ENCODE measurements around the gene EPHB2.
"Not testable (repeated sequence)": the region's sequence is repeated elsewhere in the genome, so short reads cannot be mapped to it uniquely, and the experiment has no call there.

Gene EPHB2

DNA sequence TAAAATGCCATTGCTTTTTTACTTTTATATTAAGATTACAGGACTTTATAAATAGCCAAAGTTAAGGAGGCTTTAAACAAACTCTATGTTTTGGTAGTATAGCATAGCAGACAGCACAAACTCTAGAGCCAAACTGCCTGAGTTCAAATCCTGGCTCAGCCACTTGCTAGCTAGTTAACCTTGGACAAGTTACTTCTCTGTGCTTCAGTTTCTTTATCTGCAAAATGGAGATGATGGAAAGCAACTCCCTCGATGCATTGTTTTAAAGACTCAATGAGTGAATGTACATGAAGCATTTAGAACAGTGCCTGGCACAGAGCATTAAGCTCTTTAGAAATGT lies 36.3 kb upstream of the EPHB2 start:
- Histone ChIP-seq H3K36me3 (ENCODE audit: low read depth) (no peaks in the 10 kb centered on the region), H3K9me3 (ENCODE audit: severe bottlenecking) (no peaks in the 10 kb centered on the region), H3K4me1 (ENCODE audit: insufficient read depth, poor library complexity, severe bottlenecking) (no peaks in the 10 kb centered on the region), H3K4me3 (ENCODE audit: severe bottlenecking) (no peak overlapping the region), H3K27ac (ENCODE audit: poor library complexity, severe bottlenecking) (no peak overlapping the region), H3K27me3 (ENCODE audit: insufficient read depth, poor library complexity, severe bottlenecking) (peaks cover 4% of the 10 kb centered on the region)
- DNase-seq (ENCODE audit: low spot score) (no peak), ATAC-seq (ENCODE audit: low read depth) (no peak)
- TF ChIP-seq, protein P1, sequence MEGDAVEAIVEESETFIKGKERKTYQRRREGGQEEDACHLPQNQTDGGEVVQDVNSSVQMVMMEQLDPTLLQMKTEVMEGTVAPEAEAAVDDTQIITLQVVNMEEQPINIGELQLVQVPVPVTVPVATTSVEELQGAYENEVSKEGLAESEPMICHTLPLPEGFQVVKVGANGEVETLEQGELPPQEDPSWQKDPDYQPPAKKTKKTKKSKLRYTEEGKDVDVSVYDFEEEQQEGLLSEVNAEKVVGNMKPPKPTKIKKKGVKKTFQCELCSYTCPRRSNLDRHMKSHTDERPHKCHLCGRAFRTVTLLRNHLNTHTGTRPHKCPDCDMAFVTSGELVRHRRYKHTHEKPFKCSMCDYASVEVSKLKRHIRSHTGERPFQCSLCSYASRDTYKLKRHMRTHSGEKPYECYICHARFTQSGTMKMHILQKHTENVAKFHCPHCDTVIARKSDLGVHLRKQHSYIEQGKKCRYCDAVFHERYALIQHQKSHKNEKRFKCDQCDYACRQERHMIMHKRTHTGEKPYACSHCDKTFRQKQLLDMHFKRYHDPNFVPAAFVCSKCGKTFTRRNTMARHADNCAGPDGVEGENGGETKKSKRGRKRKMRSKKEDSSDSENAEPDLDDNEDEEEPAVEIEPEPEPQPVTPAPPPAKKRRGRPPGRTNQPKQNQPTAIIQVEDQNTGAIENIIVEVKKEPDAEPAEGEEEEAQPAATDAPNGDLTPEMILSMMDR (IDR thresholded peaks at IDR 0.05; ENCODE audit: poor library complexity, severe bottlenecking), result peak; percentile 58

DNA sequence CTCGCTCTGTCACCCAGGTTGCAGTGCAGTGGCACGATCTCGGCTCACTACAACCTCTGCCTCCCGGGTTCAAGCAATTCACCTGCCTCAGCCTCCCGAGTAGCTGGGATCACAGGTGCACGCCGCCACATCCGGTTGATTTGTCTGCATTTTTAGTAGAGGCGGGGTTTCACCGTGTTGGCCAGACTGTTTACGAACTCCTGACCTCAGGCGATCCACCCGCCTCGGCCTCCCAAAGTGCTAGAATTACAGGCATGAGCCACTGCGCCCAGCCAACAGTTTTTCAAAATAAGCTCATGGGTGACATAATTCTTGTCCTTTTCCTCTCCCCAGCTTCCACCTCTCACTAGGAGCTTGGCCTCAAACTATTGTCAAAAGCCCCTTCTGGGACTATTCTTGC lies 34.5 kb upstream of the EPHB2 start:
- H3K9me3 ChIP-seq (ENCODE audit: severe bottlenecking); H3K27me3 ChIP-seq (ENCODE audit: insufficient read depth, poor library complexity, severe bottlenecking); ATAC-seq (ENCODE audit: low read depth); H3K4me1 ChIP-seq (ENCODE audit: insufficient read depth, poor library complexity, severe bottlenecking); DNase-seq (ENCODE audit: low spot score); H3K36me3 ChIP-seq (ENCODE audit: low read depth); H3K27ac ChIP-seq (ENCODE audit: poor library complexity, severe bottlenecking); H3K4me3 ChIP-seq (ENCODE audit: severe bottlenecking): not testable (repeated sequence)

DNA sequence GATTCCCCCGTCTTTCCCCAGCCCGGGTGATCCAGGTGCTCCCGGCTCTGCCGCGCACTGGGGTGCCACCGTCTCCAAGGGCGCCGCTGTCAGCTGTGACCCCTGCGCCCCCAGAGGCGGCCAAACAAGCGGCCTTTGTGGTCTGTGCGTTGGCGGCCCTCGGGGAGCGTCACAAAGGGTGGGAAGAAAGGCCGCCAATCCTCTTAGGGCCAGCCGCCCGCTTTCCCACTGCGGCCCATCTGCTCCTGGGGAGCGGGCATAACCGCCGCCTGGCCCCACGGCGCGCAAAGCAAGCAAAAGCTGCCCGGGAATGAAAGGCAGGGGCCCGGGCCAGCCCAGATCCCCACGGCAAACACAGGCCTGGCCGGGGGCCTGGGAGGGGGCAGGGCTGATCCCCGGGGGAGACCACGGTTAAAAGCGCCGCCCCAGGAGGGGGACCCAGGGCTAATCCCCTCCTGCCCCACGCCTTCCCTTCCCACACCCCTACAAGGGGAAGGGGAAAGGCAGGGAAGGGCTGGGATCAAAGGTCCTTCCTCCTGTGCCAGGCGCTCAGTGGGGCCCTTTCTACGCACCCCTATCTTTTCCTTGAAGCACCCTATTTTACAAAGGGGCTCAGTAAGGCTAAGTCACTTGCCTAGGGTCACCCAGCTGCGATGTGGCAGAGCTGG lies 33.6 kb upstream of the EPHB2 start:
- H3K27ac ChIP-seq (ENCODE audit: poor library complexity, severe bottlenecking), result no peak overlapping the region
- H3K4me1 ChIP-seq (ENCODE audit: insufficient read depth, poor library complexity, severe bottlenecking), result no peaks in the 10 kb centered on the region
- DNase-seq (ENCODE audit: low spot score) (no peak), ATAC-seq (ENCODE audit: low read depth) (no peak)
- no peaks in the 10 kb centered on the region for H3K36me3 ChIP-seq (ENCODE audit: low read depth)
- TF ChIP-seq, protein P1 (IDR thresholded peaks at IDR 0.05; ENCODE audit: poor library complexity, severe bottlenecking), result no peak
- H3K27me3 ChIP-seq (ENCODE audit: insufficient read depth, poor library complexity, severe bottlenecking), result no peaks in the 10 kb centered on the region
- no peak overlapping the region for H3K4me3 ChIP-seq (ENCODE audit: severe bottlenecking)
- no peaks in the 10 kb centered on the region for H3K9me3 ChIP-seq (ENCODE audit: severe bottlenecking)

DNA sequence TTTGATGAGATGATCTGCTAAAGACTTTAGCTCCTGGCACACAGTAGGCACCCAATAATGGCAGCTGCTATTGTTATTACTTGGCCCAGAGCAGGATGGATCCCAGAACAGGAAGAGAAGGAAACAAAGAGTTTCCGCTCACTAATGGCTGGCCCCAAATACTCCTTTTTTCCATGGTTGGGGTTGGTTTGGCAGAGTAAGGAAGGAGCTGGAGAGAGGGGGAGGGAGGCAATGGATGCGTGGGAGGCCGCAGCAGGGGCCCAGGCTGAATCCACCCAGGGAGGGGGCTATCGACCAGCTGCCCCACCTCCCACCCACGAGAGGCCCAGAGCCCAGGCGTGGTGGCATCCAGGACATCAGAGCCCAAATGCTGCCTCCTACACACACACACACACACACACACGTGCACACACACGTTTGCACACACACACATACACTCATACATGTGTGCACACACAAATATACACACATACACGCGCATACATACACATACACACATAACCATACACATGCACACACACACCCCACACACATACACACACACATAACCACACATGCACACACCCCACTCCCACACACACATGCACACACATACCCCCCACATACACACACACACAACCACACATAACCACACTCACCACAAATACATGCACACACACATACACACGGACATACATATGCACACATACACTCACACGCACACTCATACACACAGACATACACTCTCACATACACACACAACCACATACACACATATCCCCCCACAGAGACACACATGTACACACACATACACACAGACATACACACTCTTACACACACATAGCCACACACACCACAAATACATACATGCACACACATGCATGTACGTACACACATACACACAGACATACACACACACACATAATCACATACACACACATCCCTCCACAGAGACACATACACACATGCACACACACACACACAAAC lies 32.4 kb upstream of the EPHB2 start:
- no peaks in the 10 kb centered on the region for H3K4me1 ChIP-seq (ENCODE audit: insufficient read depth, poor library complexity, severe bottlenecking)
- ATAC-seq (ENCODE audit: low read depth) (no peak), DNase-seq (ENCODE audit: low spot score) (no peak)
- no peak overlapping the region for H3K4me3 ChIP-seq (ENCODE audit: severe bottlenecking)
- TF ChIP-seq, protein P1 (IDR thresholded peaks at IDR 0.05; ENCODE audit: poor library complexity, severe bottlenecking), result no peak
- no peaks in the 10 kb centered on the region for H3K36me3 ChIP-seq (ENCODE audit: low read depth)
- H3K27ac ChIP-seq (ENCODE audit: poor library complexity, severe bottlenecking), result no peak overlapping the region
- H3K9me3 ChIP-seq (ENCODE audit: severe bottlenecking), result no peaks in the 10 kb centered on the region
- H3K27me3 ChIP-seq (ENCODE audit: insufficient read depth, poor library complexity, severe bottlenecking), result no peaks in the 10 kb centered on the region

DNA sequence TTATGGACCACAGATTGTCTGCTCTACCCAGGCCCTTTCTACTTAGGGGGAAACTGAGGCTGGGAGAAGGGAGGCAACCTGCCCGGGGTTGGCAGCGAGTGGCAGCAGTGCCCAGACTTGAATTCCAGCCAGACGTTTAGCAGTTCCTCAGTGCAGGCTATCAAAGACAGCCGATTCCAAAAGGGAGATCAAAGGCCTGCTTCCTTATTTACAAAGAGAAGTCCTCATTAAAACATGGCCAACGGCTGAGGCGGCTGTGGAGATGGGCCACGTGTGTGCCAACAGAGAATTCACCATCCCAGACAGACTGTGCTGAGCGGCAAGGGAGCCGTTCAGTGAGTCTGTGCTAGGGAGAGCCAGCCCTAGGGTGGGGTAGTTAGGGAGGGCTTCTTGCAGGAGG lies 29.9 kb upstream of the EPHB2 start:
- no peak overlapping the region for H3K4me3 ChIP-seq (ENCODE audit: severe bottlenecking)
- no peak overlapping the region for H3K27ac ChIP-seq (ENCODE audit: poor library complexity, severe bottlenecking)
- H3K9me3 ChIP-seq (ENCODE audit: severe bottlenecking), result no peaks in the 10 kb centered on the region
- DNase-seq (ENCODE audit: low spot score) (no peak), ATAC-seq (ENCODE audit: low read depth) (no peak)
- no peaks in the 10 kb centered on the region for H3K4me1 ChIP-seq (ENCODE audit: insufficient read depth, poor library complexity, severe bottlenecking)
- H3K27me3 ChIP-seq (ENCODE audit: insufficient read depth, poor library complexity, severe bottlenecking), result no peaks in the 10 kb centered on the region
- TF ChIP-seq, protein P1 (IDR thresholded peaks at IDR 0.05; ENCODE audit: poor library complexity, severe bottlenecking), result no peak
- no peaks in the 10 kb centered on the region for H3K36me3 ChIP-seq (ENCODE audit: low read depth)
